ENCODE results near the gene AKAIN1. TPM values are rescaled to one million over a fixed set of nuclear protein-coding genes. Genes with fewer than 3 reads are reported as not detected.

AKAIN1 gene
- total RNA-seq, 1 experiment from 2014 or later = not detected

GRCh38 chr18:5175378-5175777, 21.7 kb downstream of the AKAIN1 start (continued):
- TF ChIP-seq CTCF (IDR thresholded peaks at IDR 0.05 in 2 of 3, conservative IDR thresholded peaks at IDR 0.05 in 1 of 3; ENCODE audit: borderline replicate concordance in 1 of 3, insufficient read depth in 1 of 3, low read depth in 2 of 3, low read length in 2 of 3) = no peak
- no peak for TF ChIP-seq ZFX (IDR thresholded peaks at IDR 0.05)
- no peak for TF ChIP-seq CBX3 (IDR thresholded peaks at IDR 0.05; ENCODE audit: low read depth)
- no peak for TF ChIP-seq EZH2phosphoT487 (IDR thresholded peaks at IDR 0.05; ENCODE audit: borderline replicate concordance)
- no peak for TF ChIP-seq JUND (IDR thresholded peaks at IDR 0.05)
- no peak for TF ChIP-seq YY1 (IDR thresholded peaks at IDR 0.05; ENCODE audit: extremely low read depth, insufficient replicate concordance, low read depth, low read length)
- no peak for TF ChIP-seq POLR2AphosphoS5 (IDR thresholded peaks at IDR 0.05; ENCODE audit: low read depth, low read length)
- no peak for TF ChIP-seq SIN3A (IDR thresholded peaks at IDR 0.05; ENCODE audit: low read depth)
- TF ChIP-seq ELF1 (IDR thresholded peaks at IDR 0.05; ENCODE audit: borderline replicate concordance, low read depth) = no peak
- no peak for TF ChIP-seq EZH2 (IDR thresholded peaks at IDR 0.05)

GRCh38 chr18:5173646-5174045, 23.4 kb downstream of the AKAIN1 start:
- Histone ChIP-seq H3K36me3 (ENCODE audit: control insufficient read depth in 1 of 2, insufficient read depth in 2 of 2, low read length in 2 of 2) (no peaks in the 10 kb centered on the region), H3K27me3 (ENCODE audit: insufficient read depth, low read length) (no peaks in the 10 kb centered on the region), H3K4me1 (ENCODE audit: control insufficient read depth in 1 of 2, insufficient read depth in 2 of 2, low read length in 2 of 2) (no peaks in the 10 kb centered on the region), H3K4me3 (replicated peaks in 1 of 2; ENCODE audit: low read depth in 1 of 2, low read length in 2 of 2) (no peak overlapping the region), H3K9me3 (ENCODE audit: control insufficient read depth in 1 of 2, insufficient read depth in 1 of 2, low read depth in 1 of 2, low read length in 2 of 2) (peaks cover 0 to 35% of the 10 kb centered on the region in 2 experiments; a peak in 3 of 4 replicates), H3K27ac (ENCODE audit: low read depth, low read length) (no peak overlapping the region), H3K9me2 (ENCODE audit: insufficient read depth) (no peaks in the 10 kb centered on the region), H2AFZ (ENCODE audit: low read depth, low read length, poor library complexity, severe bottlenecking) (no peak overlapping the region), H3K9ac (ENCODE audit: low read length) (no peak overlapping the region), H3K4me2 (ENCODE audit: low read length) (no peak overlapping the region), H4K20me1 (ENCODE audit: insufficient read depth) (no peaks in the 10 kb centered on the region), H3K79me2 (ENCODE audit: insufficient read depth, low read length) (no peaks in the 10 kb centered on the region)
- ATAC-seq (no peak), DNase-seq (ENCODE audit: low read depth, low spot score) (no peak)
- ChIA-PET RAD21 (ENCODE audit: low non-redundant PET in 1 of 2, low total read pairs in 2 of 2, uncharacterized antibody in 2 of 2, unreplicated experiment in 2 of 2) (no interaction called here), POLR2A (no interaction called here), CTCF (no interaction called here)
- TF ChIP-seq ZBTB33 (IDR thresholded peaks at IDR 0.05; ENCODE audit: extremely low read depth, insufficient replicate concordance, low read length) (no peak), SIN3A (IDR thresholded peaks at IDR 0.05; ENCODE audit: low read depth) (no peak), CTCF (IDR thresholded peaks at IDR 0.05 in 2 of 3, conservative IDR thresholded peaks at IDR 0.05 in 1 of 3; ENCODE audit: borderline replicate concordance in 1 of 3, insufficient read depth in 1 of 3, low read depth in 2 of 3, low read length in 2 of 3) (no peak), CBX3 (IDR thresholded peaks at IDR 0.05; ENCODE audit: low read depth) (no peak), EZH2phosphoT487 (IDR thresholded peaks at IDR 0.05; ENCODE audit: borderline replicate concordance) (no peak), EGR1 (IDR thresholded peaks at IDR 0.05; ENCODE audit: low read depth) (no peak), FOSL1 (IDR thresholded peaks at IDR 0.05; ENCODE audit: low read depth) (no peak)
- BruUV-seq (replicated peaks) = no TSS peak
- intact Hi-C loops (cut with micrococcal nuclease) = no loop called here
